Ovary (tissue), 9 donors: Measurements from ENCODE around the gene FBXL13. TPM values are rescaled to one million over a fixed set of nuclear protein-coding genes. Genes with fewer than 3 reads are reported as not detected.
"Not testable (repeated sequence)": the region's sequence is repeated elsewhere in the genome, so short reads cannot be mapped to it uniquely, and the experiment has no call there.

ENCODE experiments used
- DNase-seq, 5 donors: peaks; one replicate each; pipeline ENCODE4 v3.0.0-alpha.2; 2019 to 2020
- H3K27ac ChIP-seq, 2 donors: fragments of 200-600 bp; one replicate each; pipeline versions ENCODE4 v1.5.1 to v1.8.0; 2019 to 2022
- H3K27me3 ChIP-seq: fragments of 200-600 bp; one replicate; pipeline ENCODE4 v1.8.0; 2022
- H3K36me3 ChIP-seq: fragments of 200-600 bp; sonication (generic); one replicate; pipeline ENCODE4 v1.5.1; 2019
- H3K4me1 ChIP-seq: one replicate; pipeline ENCODE4 v1.8.1; 2013; ENCODE audit warnings: mild to moderate bottlenecking, moderate library complexity; ENCODE audit not compliant: insufficient read depth
- H3K4me3 ChIP-seq: fragments of 200-600 bp; sonication (generic); one replicate; pipeline ENCODE4 v1.5.1; 2017
- H3K9me3 ChIP-seq, 2 donors: fragments of 200-600 bp in 1 of 2; sonication (generic) in 1 of 2; one replicate each; pipeline versions ENCODE4 v1.5.1 to v1.8.1; 2013 to 2019; ENCODE audit warnings: mild to moderate bottlenecking in 1 of 2, moderate library complexity in 1 of 2
- CTCF ChIP-seq, 3 donors: fragments of 450-650 bp in 2 of 3; fragments of 200-600 bp in 1 of 3; IDR thresholded peaks; one replicate each; pipeline versions ENCODE4 v1.5.1 to v1.8.0; 2016 to 2022; ENCODE audit warnings: antibody characterized with exemption in 3 of 3, mild to moderate bottlenecking in 1 of 3
- EP300 ChIP-seq: sonication (generic); formaldehyde crosslinking; IDR thresholded peaks from one replicate; pipeline ENCODE4 v1.6.1; 2017; ENCODE audit warnings: antibody characterized with exemption
- POLR2A ChIP-seq: fragments of 450-650 bp; IDR thresholded peaks from one replicate; pipeline ENCODE4 v1.6.1; 2017; ENCODE audit warnings: antibody characterized with exemption, mild to moderate bottlenecking, moderate library complexity
- WGBS, 3 donors: extraction: QIAGEN DNeasy Blood & Tissue Kit in 1 of 3; methylation state at CpG; one replicate each; pipeline versions ENCODE4 v1.1.5 to v1.1.7; 2013 to 2017; 5-methylcytosine and 5-hydroxymethylcytosine counted together
- intact Hi-C, 4 donors: fragments of 100-400 bp; cut with DNase I; formaldehyde crosslinking; loops; one replicate each; pipeline versions ENCODE4 v1.11.0 to v1.15.1; 2022 to 2023
- polyA plus RNA-seq, 2 donors: library from polyadenylated mRNA; stranded (reverse); fragments of 200-250 nt in 1 of 2; fragments of 350-450 nt in 1 of 2; fragmentation: Illumina TruSeq in 1 of 2; extraction: RNeasy Lipid Tissue Mini Kit (QIAGEN cat#74804) in 1 of 2; gene quantifications; one replicate each; pipeline ENCODE4 v1.2.3, GENCODE V29; 2013 to 2014
- total RNA-seq, 7 donors: library from RNA; depleted of rRNA in 2 of 7; stranded (reverse); fragments of >200 nt in 2 of 7; fragmentation: NEBNext Ultra II Directional in 3 of 7; extraction: Animal tissue kit (Norgen Biotek cat#: 25700) in 3 of 7; gene quantifications; one replicate each; pipeline versions ENCODE4 v1.1.0 to v1.2.4, GENCODE V29; 2016 to 2023
- donor health status: DM: no; HTN: no; CAD: no; lungs with moderate emphysema.
- donor health status: DM: no; HTN: no; CAD: no.
- donor health status: Bipolar disorder and iron deficiency.
- donor health status: DM: yes; HTN: yes; CAD: no.
- donor health status: DM: no; HTN: no; CAD: no.
- donor health status: DM: yes; HTN: yes; CAD: no.

The FBXL13 gene
- total and polyA plus RNA-seq, 9 donors = 1.1 to 13.3 (median 6.0) TPM

- H3K4me1 ChIP-seq = no peaks in the 10 kb centered on the region
- no peaks in the 10 kb centered on the region for H3K27me3 ChIP-seq
- TF ChIP-seq POLR2A = no peak
- TF ChIP-seq CTCF (IDR thresholded peaks at IDR 0.05) = no peak
- TF ChIP-seq EP300 = no peak
- intact Hi-C loops = no loop called here
- 11 to 22% (median 12%) methylated on average over 1 of the region's 1 CpG for WGBS, 3 donors
- DNase-seq = no peak
- no peaks in the 10 kb centered on the region for H3K9me3 ChIP-seq
- H3K27ac ChIP-seq = no peak overlapping the region
- H3K4me3 ChIP-seq = no peak overlapping the region
- H3K36me3 ChIP-seq = no peaks in the 10 kb centered on the region
Measured at GRCh38 chr7:103093429-103093828, 18.8 kb upstream of the FBXL13 start.

- H3K4me3 ChIP-seq, H3K4me1 ChIP-seq, intact Hi-C loops, H3K9me3 ChIP-seq, DNase-seq, H3K36me3 ChIP-seq, H3K27me3 ChIP-seq, H3K27ac ChIP-seq: not testable (repeated sequence)
- WGBS, 3 donors = 54 to 64% (median 61%) methylated on average over 4 of the region's 4 CpGs
Measured at GRCh38 chr7:103092321-103092720, 17.7 kb upstream of the FBXL13 start.

GRCh38 chr7:103083210-103083609 is 8.6 kb upstream of the FBXL13 start:
- no peaks in the 10 kb centered on the region for H3K36me3 ChIP-seq
- intact Hi-C loops = no loop called here

GRCh38 chr7:103082497-103082896 is 7.9 kb upstream of the FBXL13 start:
- Histone ChIP-seq H3K4me1 (no peaks in the 10 kb centered on the region), H3K36me3 (no peaks in the 10 kb centered on the region), H3K27ac (no peak overlapping the region), H3K9me3 (no peaks in the 10 kb centered on the region), H3K4me3 (no peak overlapping the region), H3K27me3 (no peaks in the 10 kb centered on the region)
- no peak for DNase-seq
- intact Hi-C loops = no loop called here
- TF ChIP-seq EP300 = no peak
- no peak for TF ChIP-seq CTCF (IDR thresholded peaks at IDR 0.05)
- TF ChIP-seq POLR2A = no peak
- WGBS, 3 donors = 95 to 98% (median 97%) methylated on average over 1 of the region's 1 CpG

More at GRCh38 chr7:103083210-103083609, 8.6 kb upstream of the FBXL13 start:
- H3K9me3 ChIP-seq = no peaks in the 10 kb centered on the region
- WGBS, 3 donors = 93 to 97% (median 96%) methylated on average over 3 of the region's 3 CpGs
- H3K27ac ChIP-seq = no peak overlapping the region
- no peaks in the 10 kb centered on the region for H3K27me3 ChIP-seq
- no peak overlapping the region for H3K4me3 ChIP-seq
- TF ChIP-seq POLR2A (no peak), CTCF (IDR thresholded peaks at IDR 0.05) (no peak), EP300 (no peak)
- H3K4me1 ChIP-seq = no peaks in the 10 kb centered on the region
- DNase-seq = no peak

- Histone ChIP-seq H3K27me3 (no peaks in the 10 kb centered on the region), H3K9me3 (no peaks in the 10 kb centered on the region), H3K4me1 (peaks cover 5% of the 10 kb centered on the region), H3K4me3 (no peak overlapping the region), H3K27ac (no peak overlapping the region), H3K36me3 (no peaks in the 10 kb centered on the region)
- intact Hi-C loops = no loop called here
- no peak for TF ChIP-seq POLR2A
- no peak for TF ChIP-seq EP300
- TF ChIP-seq CTCF (IDR thresholded peaks at IDR 0.05) = no peak
- WGBS, 3 donors = 92 to 97% (median 95%) methylated on average over 2 of the region's 2 CpGs
- DNase-seq = no peak
Measured at GRCh38 chr7:103080923-103081322, 6.3 kb upstream of the FBXL13 start.
